SK-N-MC (cell line): ENCODE measurements around the gene FURIN.
A peak's percentile ranks its signal among the peaks of the same experiment; 100 is the strongest.

ENCODE experiments used
- EZH2 ChIP-seq: fragments of 200-600 bp; sonication (generic); IDR thresholded peaks from one replicate; pipeline ENCODE4 v1.6.1; 2017; ENCODE audit warnings: antibody characterized with exemption
- POLR2AphosphoS5 ChIP-seq: IDR thresholded peaks from 2 replicates; pipeline ENCODE4 v1.6.1; 2012; ENCODE audit warnings: mild to moderate bottlenecking, low read depth, low read length, borderline replicate concordance

DNA sequence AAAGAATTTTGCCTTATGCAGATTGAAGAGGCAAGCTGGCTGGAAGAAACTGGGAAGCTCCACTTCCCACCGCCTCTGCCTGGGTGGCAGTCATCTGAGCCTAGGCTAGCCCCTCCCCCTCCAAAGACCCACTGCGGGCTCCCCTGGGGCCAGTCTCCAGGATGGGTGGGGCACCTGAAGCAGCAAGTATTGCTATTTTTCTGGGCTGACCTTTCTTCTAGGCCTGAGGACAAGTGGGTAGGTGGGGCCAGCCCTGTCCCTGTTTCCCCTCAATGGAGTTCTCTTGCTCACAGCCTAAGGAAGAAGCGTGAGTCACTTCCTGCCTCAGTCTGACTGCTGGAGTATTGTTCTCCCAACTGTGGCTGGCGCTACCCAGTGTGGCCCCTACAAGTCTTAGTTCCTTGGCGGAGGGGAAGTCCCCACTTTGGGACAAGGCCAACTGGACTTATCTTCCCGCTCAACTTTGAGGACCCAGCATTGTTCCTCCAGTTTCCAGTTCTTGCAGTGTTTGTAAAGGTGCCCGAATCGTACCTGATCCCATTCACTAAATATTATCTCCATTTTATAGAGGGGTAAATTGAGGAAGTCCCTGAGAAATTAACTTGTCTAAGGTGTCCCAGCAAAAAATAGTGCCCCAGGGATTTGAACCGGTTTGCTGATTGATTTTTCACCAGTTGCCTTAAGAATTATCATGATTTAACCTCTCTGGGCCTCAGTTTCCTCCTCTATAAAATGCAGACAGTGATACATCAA lies 1.4 kb downstream of the FURIN start:
- TF ChIP-seq EZH2 (no peak), POLR2AphosphoS5 (peak; percentile 52)
